ENCODE results near the gene PALM2AKAP2. TPM values are rescaled to one million over a fixed set of nuclear protein-coding genes. Genes with fewer than 3 reads are reported as not detected.
"Not testable (repeated sequence)": the region's sequence is repeated elsewhere in the genome, so short reads cannot be mapped to it uniquely, and the experiment has no call there.

The PALM2AKAP2 gene
- total RNA-seq, 1 donor from 2014 or later = 1.0 TPM

DNA sequence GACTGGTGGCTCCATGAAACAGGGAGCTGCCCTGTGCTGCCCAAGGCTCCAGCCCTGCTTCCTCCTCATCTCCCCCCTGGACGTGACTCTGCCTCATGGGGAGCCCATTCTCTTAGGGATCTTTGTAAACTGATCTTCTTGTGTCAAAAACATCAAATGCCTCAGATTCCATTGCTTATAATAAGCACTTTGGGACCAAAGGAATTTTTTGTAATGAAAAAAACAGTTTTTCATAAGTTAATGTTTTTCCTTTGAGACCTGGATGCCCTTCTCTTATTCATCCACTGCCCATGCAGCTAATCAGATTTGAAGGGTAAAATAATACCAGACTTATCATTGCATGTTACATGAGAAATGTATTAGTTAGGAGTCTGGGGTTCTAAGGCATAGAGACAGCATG, 41.7 kb downstream of the PALM2AKAP2 start:
- DNase-seq = no peak
- TF ChIP-seq, protein P1, sequence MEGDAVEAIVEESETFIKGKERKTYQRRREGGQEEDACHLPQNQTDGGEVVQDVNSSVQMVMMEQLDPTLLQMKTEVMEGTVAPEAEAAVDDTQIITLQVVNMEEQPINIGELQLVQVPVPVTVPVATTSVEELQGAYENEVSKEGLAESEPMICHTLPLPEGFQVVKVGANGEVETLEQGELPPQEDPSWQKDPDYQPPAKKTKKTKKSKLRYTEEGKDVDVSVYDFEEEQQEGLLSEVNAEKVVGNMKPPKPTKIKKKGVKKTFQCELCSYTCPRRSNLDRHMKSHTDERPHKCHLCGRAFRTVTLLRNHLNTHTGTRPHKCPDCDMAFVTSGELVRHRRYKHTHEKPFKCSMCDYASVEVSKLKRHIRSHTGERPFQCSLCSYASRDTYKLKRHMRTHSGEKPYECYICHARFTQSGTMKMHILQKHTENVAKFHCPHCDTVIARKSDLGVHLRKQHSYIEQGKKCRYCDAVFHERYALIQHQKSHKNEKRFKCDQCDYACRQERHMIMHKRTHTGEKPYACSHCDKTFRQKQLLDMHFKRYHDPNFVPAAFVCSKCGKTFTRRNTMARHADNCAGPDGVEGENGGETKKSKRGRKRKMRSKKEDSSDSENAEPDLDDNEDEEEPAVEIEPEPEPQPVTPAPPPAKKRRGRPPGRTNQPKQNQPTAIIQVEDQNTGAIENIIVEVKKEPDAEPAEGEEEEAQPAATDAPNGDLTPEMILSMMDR (IDR thresholded peaks at IDR 0.05; ENCODE audit: partially characterized antibody, unreplicated experiment) = no peak
- Mint-ChIP-seq H3K27ac (ENCODE audit: unreplicated experiment) (no peak overlapping the region), H3K9me3 (ENCODE audit: unreplicated experiment) (no peaks in the 10 kb centered on the region), H3K4me3 (ENCODE audit: unreplicated experiment) (no peak overlapping the region), H3K27me3 (ENCODE audit: unreplicated experiment) (no peaks in the 10 kb centered on the region), H3K4me1 (ENCODE audit: low read depth, unreplicated experiment) (no peaks in the 10 kb centered on the region), H3K36me3 (ENCODE audit: unreplicated experiment) (no peaks in the 10 kb centered on the region)

DNA sequence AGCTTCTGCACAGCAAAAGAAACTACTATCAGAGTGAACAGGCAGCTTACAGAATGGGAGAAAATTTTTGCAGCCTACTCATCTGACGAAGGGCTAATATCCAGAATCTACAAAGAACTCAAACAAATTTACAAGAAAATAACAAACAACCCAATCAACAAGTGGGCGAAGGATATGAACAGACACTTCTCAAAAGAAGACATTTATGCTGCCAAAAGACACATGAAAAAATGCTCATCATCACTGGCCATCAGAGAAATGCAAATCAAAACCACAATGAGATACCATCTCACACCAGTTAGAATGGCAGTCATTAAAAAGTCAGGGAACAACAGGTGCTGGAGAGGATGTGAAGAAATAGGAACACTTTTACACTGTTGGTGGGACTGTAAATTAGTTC, 45.4 kb downstream of the PALM2AKAP2 start:
- not testable (repeated sequence) for H3K27ac Mint-ChIP-seq (ENCODE audit: unreplicated experiment); H3K36me3 Mint-ChIP-seq (ENCODE audit: unreplicated experiment); H3K4me3 Mint-ChIP-seq (ENCODE audit: unreplicated experiment); DNase-seq; H3K4me1 Mint-ChIP-seq (ENCODE audit: low read depth, unreplicated experiment); H3K9me3 Mint-ChIP-seq (ENCODE audit: unreplicated experiment); H3K27me3 Mint-ChIP-seq (ENCODE audit: unreplicated experiment)

DNA sequence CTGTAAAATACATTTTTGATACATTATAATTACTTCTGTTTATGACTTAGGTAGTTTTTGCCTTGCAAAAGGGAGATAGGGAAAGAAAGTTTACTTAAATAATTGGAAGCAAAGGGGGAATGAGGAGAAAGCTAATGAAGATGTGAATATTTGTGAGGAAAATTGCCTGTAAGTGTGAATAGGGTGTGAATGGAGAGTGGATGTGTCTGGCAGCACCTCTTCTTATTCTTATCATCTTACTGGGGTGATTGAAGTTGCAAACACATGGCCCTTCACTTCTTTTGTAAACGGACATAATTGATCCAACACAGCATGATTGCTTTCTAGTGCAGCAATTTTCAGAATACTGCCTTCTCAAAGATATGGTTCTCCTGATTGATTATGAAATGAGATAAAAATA, 46.6 kb downstream of the PALM2AKAP2 start:
- no peaks in the 10 kb centered on the region for H3K36me3 Mint-ChIP-seq (ENCODE audit: unreplicated experiment)
- no peak for DNase-seq
- TF ChIP-seq, protein P1 (IDR thresholded peaks at IDR 0.05; ENCODE audit: partially characterized antibody, unreplicated experiment) = no peak
- H3K9me3 Mint-ChIP-seq (ENCODE audit: unreplicated experiment) = no peaks in the 10 kb centered on the region
- H3K27me3 Mint-ChIP-seq (ENCODE audit: unreplicated experiment) = no peaks in the 10 kb centered on the region
- no peak overlapping the region for H3K27ac Mint-ChIP-seq (ENCODE audit: unreplicated experiment)
- H3K4me1 Mint-ChIP-seq (ENCODE audit: low read depth, unreplicated experiment) = no peaks in the 10 kb centered on the region
- H3K4me3 Mint-ChIP-seq (ENCODE audit: unreplicated experiment) = no peak overlapping the region

DNA sequence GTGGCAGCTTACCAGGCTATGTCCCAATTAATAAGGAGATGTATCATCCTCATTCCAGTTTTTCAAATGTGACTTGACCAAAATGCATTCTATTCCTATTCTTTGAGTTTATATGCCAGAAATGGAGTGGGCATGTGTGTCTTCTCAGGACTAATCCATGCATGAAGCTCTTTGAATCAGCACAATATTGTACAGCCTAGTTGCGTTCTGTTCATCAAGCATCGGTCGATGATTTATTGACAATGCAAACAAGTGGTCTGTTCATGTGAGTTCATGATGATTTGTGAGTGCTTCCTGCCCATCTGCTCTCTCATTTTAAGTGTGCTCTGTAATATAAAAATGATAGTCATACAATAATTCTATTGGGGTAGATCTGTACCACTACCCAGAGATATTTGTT, 48.3 kb downstream of the PALM2AKAP2 start:
- Mint-ChIP-seq H3K4me3 (ENCODE audit: unreplicated experiment) (no peak overlapping the region), H3K9me3 (ENCODE audit: unreplicated experiment) (no peaks in the 10 kb centered on the region), H3K4me1 (ENCODE audit: low read depth, unreplicated experiment) (no peaks in the 10 kb centered on the region), H3K36me3 (ENCODE audit: unreplicated experiment) (no peaks in the 10 kb centered on the region), H3K27ac (ENCODE audit: unreplicated experiment) (no peak overlapping the region), H3K27me3 (ENCODE audit: unreplicated experiment) (no peaks in the 10 kb centered on the region)
- TF ChIP-seq, protein P1 (IDR thresholded peaks at IDR 0.05; ENCODE audit: partially characterized antibody, unreplicated experiment) = no peak
- DNase-seq = no peak
